Dendritic cell treated with granulocyte-macrophage colony-stimulating factor and Interleukin-4, amounts not matched to agents 40 ng/mL and 50 ng/mL, for 4 days (primary cell): ENCODE data around the gene STAT5A.
"Not testable (repeated sequence)": the region's sequence is repeated elsewhere in the genome, so short reads cannot be mapped to it uniquely, and the experiment has no call there.

Source experiments
- H3K27ac Mint-ChIP-seq: one replicate; pipeline ENCODE4 v1.8.0; 2022; ENCODE audit warnings: mild to moderate bottlenecking, mixed read lengths
- H3K27me3 Mint-ChIP-seq: one replicate; pipeline ENCODE4 v1.8.0; 2022; ENCODE audit warnings: mild to moderate bottlenecking, mixed read lengths
- H3K36me3 Mint-ChIP-seq: one replicate; pipeline ENCODE4 v1.8.0; 2022; ENCODE audit warnings: low read depth, mixed read lengths
- H3K4me1 Mint-ChIP-seq: one replicate; pipeline ENCODE4 v1.8.0; 2022; ENCODE audit warnings: low read depth, mixed read lengths
- H3K4me3 Mint-ChIP-seq: one replicate; pipeline ENCODE4 v1.8.0; 2022; ENCODE audit warnings: mild to moderate bottlenecking, moderate library complexity, mixed read lengths
- H3K9me3 Mint-ChIP-seq: one replicate; pipeline ENCODE4 v1.8.0; 2022; ENCODE audit warnings: mixed read lengths
- intact Hi-C: fragments of 100-400 bp; cut with micrococcal nuclease; formaldehyde crosslinking; loops from one replicate; pipeline ENCODE4 v1.15.0; 2022

STAT5A gene

DNA sequence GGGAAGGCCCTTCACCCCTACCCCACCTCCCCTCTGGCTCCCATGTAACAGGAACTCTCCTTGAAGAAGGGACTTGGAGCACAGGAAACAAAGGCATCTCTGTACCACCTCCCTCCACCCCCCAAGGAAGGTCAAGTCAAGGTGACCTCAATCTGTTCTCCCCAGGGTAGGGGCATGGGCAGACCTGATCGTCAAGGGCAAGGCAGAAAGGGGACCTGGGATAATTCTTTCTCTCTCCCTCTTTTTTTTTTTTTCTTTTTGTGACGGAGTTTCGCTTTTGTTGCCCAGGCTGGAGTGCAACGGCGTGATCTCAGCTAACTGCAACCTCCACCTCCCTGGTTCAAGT, 4.3 kb upstream of the STAT5A start:
- Mint-ChIP-seq H3K36me3 (peaks cover 12% of the 10 kb centered on the region), H3K27me3 (no peaks in the 10 kb centered on the region), H3K4me3 (no peak overlapping the region), H3K9me3 (no peaks in the 10 kb centered on the region), H3K4me1 (peaks cover 49% of the 10 kb centered on the region), H3K27ac (peak overlapping the region; percentile 77)
- intact Hi-C loops, result loop anchor here (10.0 kb wide), 1 partner anchor 259 kb away; the partner anchor contains the start of gene NKIRAS2

DNA sequence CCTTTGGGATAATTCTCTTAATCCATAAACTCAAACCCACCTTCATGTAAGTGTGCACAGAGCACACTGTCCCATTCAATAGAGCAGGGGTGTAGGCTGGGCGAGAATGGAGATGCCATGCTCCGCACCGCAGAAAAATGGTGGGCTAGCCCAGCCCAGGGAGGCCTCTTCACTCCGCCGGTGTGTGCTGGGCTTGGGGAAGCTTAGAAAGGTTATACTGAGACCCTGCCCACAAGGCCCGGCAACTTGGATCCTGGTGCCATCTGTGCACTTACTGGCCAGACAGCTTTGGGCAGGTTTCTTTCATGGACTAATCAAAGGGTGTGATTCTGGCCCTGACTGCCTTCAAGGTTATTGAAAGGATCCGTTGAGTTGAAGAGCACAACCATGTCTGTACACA, 3.7 kb upstream of the STAT5A start:
- H3K4me3 Mint-ChIP-seq, result no peak overlapping the region
- no peaks in the 10 kb centered on the region for H3K9me3 Mint-ChIP-seq
- peak overlapping the region; percentile 93 for H3K27ac Mint-ChIP-seq
- H3K27me3 Mint-ChIP-seq, result no peaks in the 10 kb centered on the region
- peaks cover 18% of the 10 kb centered on the region for H3K36me3 Mint-ChIP-seq
- H3K4me1 Mint-ChIP-seq, result peaks cover 54% of the 10 kb centered on the region
- intact Hi-C loops, result loop anchor here (10.0 kb wide), 1 partner anchor 260 kb away; the partner anchor contains the start of gene NKIRAS2

DNA sequence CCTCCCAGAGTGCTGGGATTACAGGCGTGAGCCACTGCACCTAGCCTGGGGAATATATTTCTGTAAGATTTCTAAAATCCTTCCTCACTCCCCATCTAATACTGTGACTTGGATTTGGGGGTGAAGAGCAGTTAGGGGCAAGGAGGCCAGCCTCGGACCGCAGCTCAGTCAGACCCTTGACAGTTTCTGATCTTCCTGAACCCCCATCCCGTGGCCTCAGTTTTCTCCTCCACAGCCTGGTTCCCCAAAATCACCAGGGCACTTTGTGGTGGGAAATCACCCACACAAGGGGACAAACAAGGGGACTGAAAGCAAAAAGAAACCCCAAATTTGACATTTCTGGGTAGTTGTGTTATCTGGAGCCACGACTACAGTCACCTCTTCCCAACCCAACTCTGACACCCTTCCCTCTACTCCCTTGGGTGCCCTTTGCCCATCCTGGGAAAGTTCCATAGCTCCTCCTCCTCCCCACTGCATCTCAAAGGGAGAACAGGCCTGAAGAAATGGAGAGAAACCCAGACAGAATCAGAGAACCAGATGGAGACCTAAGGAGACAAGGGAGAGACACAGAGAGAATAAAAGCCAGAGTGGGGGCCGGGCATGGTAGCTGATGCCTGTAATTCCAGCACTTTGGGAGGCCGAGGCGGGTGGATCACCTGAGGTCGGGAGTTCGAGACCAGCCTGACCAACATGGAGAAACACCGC, 2.8 kb upstream of the STAT5A start:
- Mint-ChIP-seq H3K4me1 (peaks cover 64% of the 10 kb centered on the region), H3K27me3 (no peaks in the 10 kb centered on the region), H3K36me3 (peaks cover 27% of the 10 kb centered on the region), H3K9me3 (no peaks in the 10 kb centered on the region), H3K4me3 (peak overlapping the region; percentile 91), H3K27ac (peak overlapping the region; percentile 93)
- intact Hi-C loops, result loop anchor here (10.0 kb wide), 1 partner anchor 261 kb away; the partner anchor contains the start of gene NKIRAS2

- H3K4me1 Mint-ChIP-seq, result peaks cover 75% of the 10 kb centered on the region
- H3K4me3 Mint-ChIP-seq, result peak overlapping the region; percentile 91
- H3K9me3 Mint-ChIP-seq, result no peaks in the 10 kb centered on the region
- no peaks in the 10 kb centered on the region for H3K27me3 Mint-ChIP-seq
- peaks cover 38% of the 10 kb centered on the region for H3K36me3 Mint-ChIP-seq
- intact Hi-C loops, result loop anchor here (10.0 kb wide), 1 partner anchor 262 kb away; the partner anchor contains the start of gene NKIRAS2
- peak overlapping the region; percentile 93 for H3K27ac Mint-ChIP-seq
These were observed 1.7 kb upstream of the STAT5A start for GRCh38 chr17:42286411-42287221.

DNA sequence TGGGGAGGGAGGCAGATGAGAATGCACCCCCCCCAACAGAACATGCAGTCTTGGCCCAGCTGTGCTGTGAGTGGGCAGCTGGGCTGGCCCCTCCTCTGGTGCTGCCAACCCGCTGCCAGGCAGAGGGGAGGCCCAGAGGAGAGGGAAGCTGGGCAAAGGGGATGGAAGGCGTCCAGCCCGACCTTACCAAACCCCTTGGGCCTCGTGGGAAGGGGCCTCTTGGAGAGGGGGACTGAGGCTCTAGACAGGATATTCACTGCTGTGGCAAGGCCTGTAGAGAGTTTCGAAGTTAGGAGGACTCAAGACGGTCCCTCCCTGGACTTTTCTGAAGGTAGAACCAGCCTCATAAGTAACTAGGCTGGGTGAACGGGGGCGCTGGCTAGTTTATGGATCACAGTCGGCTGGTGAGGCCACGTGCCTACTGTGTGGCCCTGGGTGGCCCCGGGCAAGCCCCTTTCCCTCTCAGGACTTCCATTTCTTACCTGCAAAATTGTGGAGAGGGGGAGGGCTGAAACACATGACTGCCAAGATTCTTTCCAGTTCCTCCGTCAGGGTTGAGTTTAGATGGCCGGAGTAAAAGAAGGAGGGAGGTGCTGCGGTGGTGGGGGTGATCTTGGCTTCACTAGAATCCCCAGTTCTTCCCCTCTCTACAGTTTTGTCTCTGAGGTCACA, 857 bp upstream of the STAT5A start:
- H3K27me3 Mint-ChIP-seq, result no peaks in the 10 kb centered on the region
- H3K4me1 Mint-ChIP-seq, result peaks cover 78% of the 10 kb centered on the region
- H3K36me3 Mint-ChIP-seq, result peaks cover 47% of the 10 kb centered on the region
- peak overlapping the region; percentile 93 for H3K27ac Mint-ChIP-seq
- peak overlapping the region; percentile 91 for H3K4me3 Mint-ChIP-seq
- no peaks in the 10 kb centered on the region for H3K9me3 Mint-ChIP-seq
- intact Hi-C loops, result loop anchor here (10.0 kb wide), 1 partner anchor 263 kb away; the partner anchor contains the start of gene NKIRAS2

DNA sequence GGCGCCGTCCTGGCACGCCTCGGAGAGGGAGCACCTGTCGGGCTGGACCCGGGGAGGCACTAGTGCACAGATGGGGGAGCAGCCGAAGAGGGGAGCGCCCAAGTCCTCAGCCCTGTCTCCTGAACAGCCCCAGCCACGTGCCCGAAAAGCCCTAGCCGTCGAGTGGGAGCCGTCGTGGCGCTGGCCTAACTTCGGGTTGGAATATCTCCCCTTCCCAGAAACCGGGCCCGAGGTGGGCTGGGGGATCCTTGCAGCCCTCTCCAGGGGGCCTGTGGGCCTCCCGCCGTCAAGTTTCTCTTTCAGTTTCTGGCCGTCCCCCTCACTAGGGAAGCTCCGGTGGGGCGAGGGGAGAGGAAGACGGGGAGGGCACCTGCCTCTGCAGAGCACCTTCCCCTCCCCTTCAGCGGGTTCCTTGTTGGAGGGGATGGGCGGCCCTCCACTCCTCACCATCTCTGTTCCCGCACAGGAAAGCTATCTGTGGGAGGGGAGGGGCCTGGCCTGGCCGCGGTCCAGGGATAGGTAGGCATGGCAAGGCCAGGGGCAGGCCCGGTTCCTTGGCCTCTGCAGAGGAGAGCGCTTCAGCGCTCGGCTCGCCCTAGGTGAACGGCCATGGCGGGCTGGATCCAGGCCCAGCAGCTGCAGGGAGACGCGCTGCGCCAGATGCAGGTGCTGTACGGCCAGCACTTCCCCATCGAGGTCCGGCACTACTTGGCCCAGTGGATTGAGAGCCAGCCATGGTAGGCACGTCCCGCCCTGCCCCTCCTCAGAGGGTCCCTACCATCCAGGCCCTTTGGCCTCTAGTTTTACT, 709 bp downstream of the STAT5A start:
- Mint-ChIP-seq H3K4me1 (peaks cover 70% of the 10 kb centered on the region), H3K36me3 (peaks cover 62% of the 10 kb centered on the region), H3K9me3 (no peaks in the 10 kb centered on the region), H3K4me3 (peak overlapping the region; percentile 91), H3K27ac (peak overlapping the region; percentile 93), H3K27me3 (no peaks in the 10 kb centered on the region)
- intact Hi-C loops, result loop anchor here (2.0 to 10.0 kb wide), 2 partner anchors 16 to 264 kb away; partner anchors contain the start of gene NKIRAS2

GRCh38 chr17:42289611-42290181, 1.4 kb downstream of the STAT5A start:
- peak overlapping the region; percentile 91 for H3K4me3 Mint-ChIP-seq
- H3K9me3 Mint-ChIP-seq, result no peaks in the 10 kb centered on the region
- H3K27ac Mint-ChIP-seq, result peak overlapping the region; percentile 93
- peaks cover 69% of the 10 kb centered on the region for H3K36me3 Mint-ChIP-seq
- intact Hi-C loops, result loop anchor here (2.0 to 10.0 kb wide), 2 partner anchors 17 to 265 kb away; partner anchors contain the start of gene NKIRAS2
- H3K4me1 Mint-ChIP-seq, result peaks cover 71% of the 10 kb centered on the region
- H3K27me3 Mint-ChIP-seq, result no peaks in the 10 kb centered on the region

DNA sequence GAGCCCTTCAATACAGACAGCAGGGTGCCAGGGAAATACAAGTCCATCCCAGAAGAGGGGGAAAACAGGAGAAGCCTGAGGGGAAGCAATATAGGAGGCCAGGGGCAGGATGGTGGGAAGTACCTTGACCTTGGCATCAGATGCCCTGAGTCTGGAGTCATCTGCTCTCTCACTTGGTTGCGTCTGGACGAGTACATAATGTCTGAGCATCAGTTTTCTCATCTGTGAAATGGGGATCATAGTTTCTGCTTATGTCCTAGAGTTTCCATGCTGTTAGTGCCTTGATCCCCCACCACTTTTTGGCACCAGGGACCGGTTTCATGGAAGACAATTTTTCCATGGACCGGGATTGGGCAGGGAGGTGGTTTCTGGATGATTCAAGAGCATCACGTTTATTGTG, 2.3 kb downstream of the STAT5A start:
- H3K27ac Mint-ChIP-seq, result no peak overlapping the region

GRCh38 chr17:42291129-42291528, 2.8 kb downstream of the STAT5A start:
- Mint-ChIP-seq H3K9me3 (no peaks in the 10 kb centered on the region), H3K4me1 (peaks cover 70% of the 10 kb centered on the region), H3K36me3 (peaks cover 84% of the 10 kb centered on the region), H3K27me3 (no peaks in the 10 kb centered on the region), H3K4me3 (no peak overlapping the region), H3K27ac (no peak overlapping the region)
- intact Hi-C loops, result no loop called here

More for the DNA sequence above, 2.3 kb downstream of the STAT5A start:
- no peaks in the 10 kb centered on the region for H3K27me3 Mint-ChIP-seq
- H3K4me3 Mint-ChIP-seq, result peak overlapping the region; percentile 91
- H3K4me1 Mint-ChIP-seq, result peaks cover 75% of the 10 kb centered on the region
- no peaks in the 10 kb centered on the region for H3K9me3 Mint-ChIP-seq
- intact Hi-C loops, result no loop called here
- H3K36me3 Mint-ChIP-seq, result peaks cover 78% of the 10 kb centered on the region

DNA sequence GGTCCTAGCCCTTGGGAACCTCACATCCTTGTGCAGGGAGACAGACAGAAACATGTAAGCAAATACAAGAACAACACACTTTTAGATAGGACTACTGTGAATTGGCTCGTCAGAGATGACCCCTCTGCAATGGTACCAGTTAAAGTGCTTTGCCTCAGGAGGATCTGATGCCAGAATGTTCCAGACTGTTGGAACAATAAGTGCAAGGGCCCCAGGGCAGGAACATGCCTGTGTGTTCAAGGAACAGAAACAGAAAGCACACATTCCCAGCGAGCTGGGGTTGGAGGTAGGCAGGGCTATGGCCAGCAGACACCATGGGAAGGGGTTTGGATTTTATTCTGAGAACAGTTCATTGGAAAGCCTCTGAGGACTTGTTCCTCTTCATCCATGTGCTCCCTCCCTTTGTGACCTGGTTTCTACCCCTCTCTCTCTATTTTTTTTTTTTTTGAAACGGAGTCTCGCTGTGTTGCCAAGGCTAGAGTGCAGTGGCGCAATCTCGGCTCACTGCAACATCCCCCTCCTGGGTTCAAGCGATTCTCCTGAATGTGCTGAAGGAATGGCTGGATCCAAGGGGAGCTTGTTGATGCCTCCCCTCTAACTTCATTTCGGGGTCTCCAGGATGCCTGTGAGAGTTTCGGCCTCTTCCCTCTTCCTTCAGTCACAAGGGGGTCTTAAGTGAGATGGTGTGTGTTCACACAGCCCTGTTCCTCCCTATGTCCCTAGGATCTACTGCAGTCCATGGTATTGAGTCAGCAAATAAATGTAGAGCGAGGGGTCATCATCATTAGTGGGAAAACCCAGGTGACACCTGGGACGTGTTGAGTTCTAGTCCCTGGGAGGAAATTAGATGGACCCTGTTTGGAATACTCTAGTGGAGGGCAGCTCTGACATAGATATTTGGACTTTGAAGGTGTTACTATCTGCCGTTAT, 6.4 kb downstream of the STAT5A start:
- Mint-ChIP-seq H3K4me3 (no peak overlapping the region), H3K36me3 (peaks cover 100% of the 10 kb centered on the region), H3K27me3 (no peaks in the 10 kb centered on the region), H3K4me1 (peaks cover 43% of the 10 kb centered on the region), H3K9me3 (no peaks in the 10 kb centered on the region), H3K27ac (no peak overlapping the region)
- intact Hi-C loops, result no loop called here

GRCh38 chr17:42296012-42296411, 7.7 kb downstream of the STAT5A start:
- no peaks in the 10 kb centered on the region for H3K27me3 Mint-ChIP-seq
- no peak overlapping the region for H3K4me3 Mint-ChIP-seq
- H3K27ac Mint-ChIP-seq, result no peak overlapping the region
- peaks cover 98% of the 10 kb centered on the region for H3K36me3 Mint-ChIP-seq
- intact Hi-C loops, result no loop called here
- H3K4me1 Mint-ChIP-seq, result peaks cover 30% of the 10 kb centered on the region
- H3K9me3 Mint-ChIP-seq, result no peaks in the 10 kb centered on the region

DNA sequence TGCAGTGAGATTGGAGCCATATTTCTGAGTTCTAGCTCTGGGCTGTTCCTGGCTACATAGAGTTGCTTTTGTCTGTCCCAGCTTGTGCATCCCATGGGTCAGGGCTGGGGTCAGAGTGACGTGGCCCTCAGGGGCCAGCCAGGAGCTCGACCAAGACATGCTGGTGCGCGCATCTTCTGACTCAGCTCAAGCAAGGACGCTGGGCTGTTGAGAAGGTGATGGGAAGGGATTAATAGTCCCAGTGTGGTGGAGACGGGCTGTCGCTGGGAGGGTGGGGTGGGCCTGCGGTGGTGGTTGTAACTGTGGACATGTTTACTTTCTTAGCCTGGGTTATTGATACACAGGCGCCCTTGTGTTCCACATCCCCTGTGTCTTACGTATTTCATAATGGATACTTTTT, 9.5 kb downstream of the STAT5A start:
- H3K9me3 Mint-ChIP-seq, H3K27ac Mint-ChIP-seq, H3K4me3 Mint-ChIP-seq, intact Hi-C loops, H3K27me3 Mint-ChIP-seq: not testable (repeated sequence)
- peaks cover 20% of the 10 kb centered on the region for H3K4me1 Mint-ChIP-seq
- H3K36me3 Mint-ChIP-seq, result peaks cover 98% of the 10 kb centered on the region
